A549 (cell line): ENCODE results near the gene QDPR. TPM values are rescaled to one million over a fixed set of nuclear protein-coding genes. Genes with fewer than 3 reads are reported as not detected.

Experiments used
- ATAC-seq, 2 experiments: fragments of 200-7000 bp in 1 of 2; fragments of >200 bp in 1 of 2; cut with Nextera tagmentation in 1 of 2; cut with Tn5 transposase in 1 of 2; 3 replicates each; pipeline versions ENCODE4 v1.8.0 to v1.9.1; 2018 to 2020; ENCODE audit warnings: mild to moderate bottlenecking in 1 of 2, moderate library complexity in 1 of 2
- CTCF ChIA-PET: fragments of 300-600 bp; sonication (Branson Sonifier 250); formaldehyde crosslinking; extraction: SDS; loops from one replicate; lab custom pipeline; 2021; ENCODE audit warnings: antibody characterized with exemption, inconsistent platforms; lab: Yijun Ruan, JAX
- POLR2A ChIA-PET: fragments of 350-600 bp; formaldehyde crosslinking; extraction: SDS; loops from one replicate; lab custom pipeline; 2021; ENCODE audit warnings: antibody characterized with exemption, inconsistent platforms; lab: Yijun Ruan, JAX
- DNase-seq, 2 experiments: peaks; one replicate each; pipeline versions ENCODE4 v3.0.0 to v3.0.0-alpha.2; 2011 to 2016; ENCODE audit warnings: low read depth in 1 of 2, low spot score in 1 of 2
- FAIRE-seq: peaks from 2 replicates; lab custom pipeline; 2011; peaks lifted over from hg19 to GRCh38; lab: Jason Lieb, UNC
- H3K27ac ChIP-seq, 2 experiments: fragments of >200 bp; sonication (Bioruptor Twin); formaldehyde crosslinking; 3 replicates each; pipeline ENCODE4 v1.5.1; 2016 to 2017
- H3K4me1 ChIP-seq: fragments of >200 bp; sonication (Bioruptor Twin); formaldehyde crosslinking; 3 replicates; pipeline ENCODE4 v1.6.1; 2016
- H3K4me2 ChIP-seq: fragments of >200 bp; sonication (Bioruptor Twin); formaldehyde crosslinking; 3 replicates; pipeline ENCODE4 v1.6.1; 2016
- H3K4me3 ChIP-seq: fragments of >200 bp; sonication (Bioruptor Twin); formaldehyde crosslinking; 3 replicates; pipeline ENCODE4 v1.5.1; 2016
- H3K9me3 ChIP-seq: fragments of >200 bp; sonication (Bioruptor Twin); formaldehyde crosslinking; 3 replicates; pipeline ENCODE4 v1.6.1; 2016
- BHLHE40 ChIP-seq: IDR thresholded peaks from 2 replicates; pipeline ENCODE4 v1.6.1; 2012; ENCODE audit warnings: low read depth, low read length, inconsistent platforms
- CBX8 ChIP-seq: fragments of 200-600 bp; sonication (generic); IDR thresholded peaks from 2 replicates; pipeline ENCODE4 v1.6.1; 2016
- CHD2 ChIP-seq: fragments of 150-350 bp; IDR thresholded peaks from 2 replicates; pipeline ENCODE4 v1.6.1; 2014; ENCODE audit warnings: low read length; ENCODE audit not compliant: partially characterized antibody
- HDAC2 ChIP-seq: fragments of 200-600 bp; sonication (generic); IDR thresholded peaks from 2 replicates; pipeline ENCODE4 v1.6.1; 2016
- HEYL ChIP-seq: fragments of 250-450 bp; sonication (Bioruptor Pico); IDR thresholded peaks from 2 replicates; pipeline ENCODE4 v1.8.0; 2021; ENCODE audit warnings: mild to moderate bottlenecking, moderate library complexity
- HOXB13 ChIP-seq: fragments of 250-450 bp; sonication (Bioruptor Pico); IDR thresholded peaks from 2 replicates; pipeline ENCODE4 v1.5.0; 2020; ENCODE audit warnings: low read depth, mild to moderate bottlenecking, moderate library complexity
- HOXB5 ChIP-seq: fragments of 250-450 bp; sonication (Bioruptor Pico); IDR thresholded peaks from 2 replicates; pipeline ENCODE4 v1.5.0; 2020; ENCODE audit warnings: mild to moderate bottlenecking, moderate library complexity
- MAFK ChIP-seq: fragments of 450-650 bp; IDR thresholded peaks from 2 replicates; pipeline ENCODE4 v1.6.1; 2014; ENCODE audit not compliant: partially characterized antibody
- MAX ChIP-seq: IDR thresholded peaks from 2 replicates; pipeline ENCODE4 v1.6.1; 2012
- MAZ ChIP-seq: fragments of 150-350 bp; IDR thresholded peaks from 2 replicates; pipeline ENCODE4 v1.6.1; 2014; ENCODE audit warnings: antibody characterized with exemption, low read depth, low read length, borderline replicate concordance
- NFE2L2 ChIP-seq: fragments of 150-350 bp; conservative IDR thresholded peaks from 2 replicates; pipeline ENCODE4 v1.6.1; 2014; ENCODE audit warnings: low read length
- NPAS2 ChIP-seq: fragments of 250-450 bp; sonication (Bioruptor Pico); IDR thresholded peaks from 2 replicates; pipeline ENCODE4 v1.8.0; 2022; ENCODE audit warnings: mild to moderate bottlenecking, moderate library complexity, borderline replicate concordance
- NR3C1 ChIP-seq: fragments of >200 bp; sonication (Bioruptor Twin); formaldehyde crosslinking; IDR thresholded peaks from 3 replicates; pipeline ENCODE4 v1.6.1; 2017
- POLR2AphosphoS2 ChIP-seq: conservative IDR thresholded peaks from 2 replicates; pipeline ENCODE4 v1.6.1; 2012; ENCODE audit warnings: low read length, improper control_type of control experiment, inconsistent platforms
- RAD21 ChIP-seq, 2 experiments: fragments of >200 bp in 1 of 2; sonication (Bioruptor Twin) in 1 of 2; formaldehyde crosslinking in 1 of 2; IDR thresholded peaks in 1 of 2; conservative IDR thresholded peaks in 1 of 2; 2 replicates in 1 of 2; 3 replicates in 1 of 2; pipeline ENCODE4 v1.6.1; 2012 to 2018; ENCODE audit warnings: inconsistent platforms in 1 of 2
- RFX5 ChIP-seq: fragments of 450-650 bp; IDR thresholded peaks from 2 replicates; pipeline ENCODE4 v1.7.1; 2014; ENCODE audit warnings: antibody characterized with exemption, mild to moderate bottlenecking, moderate library complexity
- RNF2 ChIP-seq: fragments of 200-600 bp; sonication (generic); IDR thresholded peaks from 2 replicates; pipeline ENCODE4 v1.6.1; 2016; ENCODE audit warnings: low read depth, mild to moderate bottlenecking, antibody characterized with exemption, moderate library complexity, borderline replicate concordance
- SREBF2 ChIP-seq: fragments of 450-650 bp; IDR thresholded peaks from 2 replicates; pipeline ENCODE4 v1.6.1; 2014; ENCODE audit warnings: mild to moderate bottlenecking, moderate library complexity
- TFCP2L1 ChIP-seq: fragments of 250-450 bp; sonication (Bioruptor Pico); IDR thresholded peaks from 2 replicates; pipeline ENCODE4 v1.5.0; 2021; ENCODE audit warnings: mild to moderate bottlenecking
- ZC3H11A ChIP-seq: fragments of 450-650 bp; IDR thresholded peaks from 2 replicates; pipeline ENCODE4 v1.6.1; 2014; ENCODE audit warnings: antibody characterized with exemption, mild to moderate bottlenecking
- ZFP36 ChIP-seq: fragments of 450-650 bp; IDR thresholded peaks from 2 replicates; pipeline ENCODE4 v1.6.1; 2014; ENCODE audit warnings: borderline replicate concordance; ENCODE audit not compliant: partially characterized antibody
- ZSCAN20 ChIP-seq: fragments of 250-450 bp; sonication (Bioruptor Pico); IDR thresholded peaks from 2 replicates; pipeline ENCODE4 v1.8.0; 2022; ENCODE audit warnings: mild to moderate bottlenecking, moderate library complexity
- WGBS: methylation state at CpG from one replicate; pipeline ENCODE4 v1.1.6; 2017; ENCODE audit errors: missing lambda C conversion rate; 5-methylcytosine and 5-hydroxymethylcytosine counted together
- polyA plus RNA-seq, 4 experiments: library from polyadenylated mRNA; depleted of rRNA in 3 of 4; stranded (reverse); fragments of >200 nt; fragmentation: RNase III in 1 of 4; extraction: RNeasy Plus Mini Kit Qiagen cat#74134 plus additional on column Dnase treatment in 1 of 4; gene quantifications; 2 replicates in 3 of 4; 3 replicates in 1 of 4; pipeline ENCODE4 v1.2.3, GENCODE V29; 2011 to 2017
- TF ChIP-seq, protein P1 (sequence below): fragments of 150-350 bp; IDR thresholded peaks from 2 replicates; pipeline ENCODE4 v1.6.1; 2014; ENCODE audit warnings: low read depth, mild to moderate bottlenecking, low read length
- TF ChIP-seq, protein P2 (sequence below): fragments of 250-450 bp; sonication (Bioruptor Pico); IDR thresholded peaks from 2 replicates; pipeline ENCODE4 v1.5.0; 2021; ENCODE audit warnings: mild to moderate bottlenecking, moderate library complexity, borderline replicate concordance
- TF ChIP-seq, protein P3 (sequence below): fragments of >200 bp; sonication (Bioruptor Twin); formaldehyde crosslinking; IDR thresholded peaks from 2 replicates; pipeline ENCODE4 v1.6.1; 2016

Gene QDPR
- polyA plus RNA-seq, 2 of the 4 experiments (the other 2 are of a cell fraction) = 40.4 to 75.1 TPM

- no peak overlapping the region for H3K4me3 ChIP-seq
- H3K9me3 ChIP-seq = no peaks in the 10 kb centered on the region
- H3K27ac ChIP-seq = no peak overlapping the region
- no peak for FAIRE-seq
- TF ChIP-seq CBX8 (no peak), ZC3H11A (no peak), NR3C1 (no peak), NFE2L2 (no peak), RFX5 (no peak), HOXB13 (CRISPR knock-in tag) (no peak), MAZ (no peak), MAFK (no peak), NPAS2 (no peak), RAD21 (conservative IDR thresholded peaks at IDR 0.05 in 1 of 2, IDR thresholded peaks at IDR 0.05 in 1 of 2) (no peak), SREBF2 (no peak), HDAC2 (no peak)
- TF ChIP-seq, protein P1, sequence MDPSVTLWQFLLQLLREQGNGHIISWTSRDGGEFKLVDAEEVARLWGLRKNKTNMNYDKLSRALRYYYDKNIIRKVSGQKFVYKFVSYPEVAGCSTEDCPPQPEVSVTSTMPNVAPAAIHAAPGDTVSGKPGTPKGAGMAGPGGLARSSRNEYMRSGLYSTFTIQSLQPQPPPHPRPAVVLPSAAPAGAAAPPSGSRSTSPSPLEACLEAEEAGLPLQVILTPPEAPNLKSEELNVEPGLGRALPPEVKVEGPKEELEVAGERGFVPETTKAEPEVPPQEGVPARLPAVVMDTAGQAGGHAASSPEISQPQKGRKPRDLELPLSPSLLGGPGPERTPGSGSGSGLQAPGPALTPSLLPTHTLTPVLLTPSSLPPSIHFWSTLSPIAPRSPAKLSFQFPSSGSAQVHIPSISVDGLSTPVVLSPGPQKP = no peak
- TF ChIP-seq, protein P2, sequence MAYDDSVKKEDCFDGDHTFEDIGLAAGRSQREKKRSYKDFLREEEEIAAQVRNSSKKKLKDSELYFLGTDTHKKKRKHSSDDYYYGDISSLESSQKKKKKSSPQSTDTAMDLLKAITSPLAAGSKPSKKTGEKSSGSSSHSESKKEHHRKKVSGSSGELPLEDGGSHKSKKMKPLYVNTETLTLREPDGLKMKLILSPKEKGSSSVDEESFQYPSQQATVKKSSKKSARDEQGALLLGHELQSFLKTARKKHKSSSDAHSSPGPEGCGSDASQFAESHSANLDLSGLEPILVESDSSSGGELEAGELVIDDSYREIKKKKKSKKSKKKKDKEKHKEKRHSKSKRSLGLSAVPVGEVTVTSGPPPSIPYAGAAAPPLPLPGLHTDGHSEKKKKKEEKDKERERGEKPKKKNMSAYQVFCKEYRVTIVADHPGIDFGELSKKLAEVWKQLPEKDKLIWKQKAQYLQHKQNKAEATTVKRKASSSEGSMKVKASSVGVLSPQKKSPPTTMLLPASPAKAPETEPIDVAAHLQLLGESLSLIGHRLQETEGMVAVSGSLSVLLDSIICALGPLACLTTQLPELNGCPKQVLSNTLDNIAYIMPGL = no peak
- H3K4me2 ChIP-seq = no peak overlapping the region
- ATAC-seq = no peak
- H3K4me1 ChIP-seq = no peaks in the 10 kb centered on the region
- ChIA-PET POLR2A (no interaction called here), CTCF (no interaction called here)
- DNase-seq = no peak
- WGBS = 71% methylated on average over 10 of the region's 10 CpGs
These were observed 16.8 kb upstream of the QDPR start for GRCh38 chr4:17528551-17529165.

- no peaks in the 10 kb centered on the region for H3K4me1 ChIP-seq
- ATAC-seq (no peak), FAIRE-seq (no peak), DNase-seq (no peak)
- no peak overlapping the region for H3K4me2 ChIP-seq
- no peak overlapping the region for H3K4me3 ChIP-seq
- ChIA-PET CTCF (no interaction called here), POLR2A (no interaction called here)
- no peaks in the 10 kb centered on the region for H3K9me3 ChIP-seq
- TF ChIP-seq ZC3H11A (no peak), MAFK (no peak), ZFP36 (no peak), RNF2 (no peak), ZSCAN20 (CRISPR knock-in tag) (no peak), CBX8 (no peak), POLR2AphosphoS2 (no peak), CHD2 (no peak), BHLHE40 (no peak), TFCP2L1 (CRISPR knock-in tag) (no peak), NFE2L2 (no peak), NR3C1 (no peak), MAX (no peak), HEYL (no peak), HOXB5 (no peak)
- TF ChIP-seq, protein P3, sequence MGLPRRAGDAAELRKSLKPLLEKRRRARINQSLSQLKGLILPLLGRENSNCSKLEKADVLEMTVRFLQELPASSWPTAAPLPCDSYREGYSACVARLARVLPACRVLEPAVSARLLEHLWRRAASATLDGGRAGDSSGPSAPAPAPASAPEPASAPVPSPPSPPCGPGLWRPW = no peak
- no peak overlapping the region for H3K27ac ChIP-seq
- WGBS = 71% methylated on average over 27 of the region's 27 CpGs
These were observed 15.0 kb upstream of the QDPR start for GRCh38 chr4:17526695-17527477.
